ENCODE data around the gene PIPOX.

PIPOX gene, protein sequence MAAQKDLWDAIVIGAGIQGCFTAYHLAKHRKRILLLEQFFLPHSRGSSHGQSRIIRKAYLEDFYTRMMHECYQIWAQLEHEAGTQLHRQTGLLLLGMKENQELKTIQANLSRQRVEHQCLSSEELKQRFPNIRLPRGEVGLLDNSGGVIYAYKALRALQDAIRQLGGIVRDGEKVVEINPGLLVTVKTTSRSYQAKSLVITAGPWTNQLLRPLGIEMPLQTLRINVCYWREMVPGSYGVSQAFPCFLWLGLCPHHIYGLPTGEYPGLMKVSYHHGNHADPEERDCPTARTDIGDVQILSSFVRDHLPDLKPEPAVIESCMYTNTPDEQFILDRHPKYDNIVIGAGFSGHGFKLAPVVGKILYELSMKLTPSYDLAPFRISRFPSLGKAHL

GRCh38 chr17:29042679-29043538, at the start of gene PIPOX:
Gene PIPOX (plus strand): TSS chr17:29043141. CDS start chr17:29043226, 85 bp downstream.
- no peak for DNase-seq (ENCODE audit: low read depth)

GRCh38 chr17:28993645-28994426, 49.1 kb upstream of the PIPOX start:
- DNase-seq (ENCODE audit: low read depth) = no peak

DNA sequence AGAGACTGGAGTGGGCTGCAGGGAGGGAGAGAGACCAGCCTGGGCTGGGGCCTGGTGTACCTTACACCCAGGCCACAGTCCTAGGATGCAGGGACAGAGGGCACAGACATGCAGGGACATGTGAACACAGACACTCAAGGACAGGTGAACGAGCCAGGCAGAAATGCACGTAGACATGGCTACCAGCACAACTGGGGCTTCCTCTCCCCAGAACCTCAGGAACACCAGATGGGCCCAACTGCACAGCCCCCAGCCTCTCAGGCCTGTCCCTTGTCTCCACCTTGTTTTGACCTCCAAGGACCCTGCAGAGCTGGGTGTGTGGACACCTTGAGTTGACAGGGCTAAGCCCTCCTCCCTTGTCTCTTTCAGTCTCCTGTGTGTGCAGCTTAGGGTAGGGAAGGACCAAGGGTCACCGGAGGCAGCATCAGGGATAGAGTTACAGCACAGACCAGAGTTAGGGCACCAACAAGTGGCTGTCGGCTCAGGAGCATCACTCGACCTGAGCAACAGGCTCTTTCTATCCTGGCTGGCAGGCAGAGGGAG, 46.3 kb upstream of the PIPOX start:
- DNase-seq (ENCODE audit: low read depth) = no peak

GRCh38 chr17:28997806-28998205, 45.1 kb upstream of the PIPOX start:
- DNase-seq (ENCODE audit: low read depth) = no peak

DNA sequence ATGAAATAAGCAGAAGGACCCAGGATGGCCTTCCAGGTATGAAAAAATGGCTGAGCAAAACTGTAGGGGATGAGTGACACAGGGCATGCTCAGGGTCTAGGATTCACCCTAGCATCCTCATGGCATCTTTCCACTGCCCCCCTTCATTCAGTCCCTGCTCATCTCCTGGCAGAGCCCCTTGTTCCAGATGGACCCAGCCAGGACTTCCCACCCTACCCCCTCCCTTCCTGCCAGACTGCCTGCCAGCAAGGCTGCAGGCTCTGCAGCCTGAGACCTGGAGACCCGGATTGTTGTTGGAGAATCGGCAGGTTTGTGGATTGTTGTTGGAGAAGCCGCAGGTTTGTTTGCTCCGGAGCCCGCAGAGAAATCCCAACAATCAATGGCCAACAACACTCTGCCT, 43.7 kb upstream of the PIPOX start:
- no peak for DNase-seq (ENCODE audit: low read depth)

GRCh38 chr17:29000973-29001372, 42.0 kb upstream of the PIPOX start:
- no peak for DNase-seq (ENCODE audit: low read depth)

GRCh38 chr17:29002811-29003210, 40.1 kb upstream of the PIPOX start:
- no peak for DNase-seq (ENCODE audit: low read depth)

GRCh38 chr17:29003289-29003688, 39.7 kb upstream of the PIPOX start:
- DNase-seq (ENCODE audit: low read depth) = no peak

DNA sequence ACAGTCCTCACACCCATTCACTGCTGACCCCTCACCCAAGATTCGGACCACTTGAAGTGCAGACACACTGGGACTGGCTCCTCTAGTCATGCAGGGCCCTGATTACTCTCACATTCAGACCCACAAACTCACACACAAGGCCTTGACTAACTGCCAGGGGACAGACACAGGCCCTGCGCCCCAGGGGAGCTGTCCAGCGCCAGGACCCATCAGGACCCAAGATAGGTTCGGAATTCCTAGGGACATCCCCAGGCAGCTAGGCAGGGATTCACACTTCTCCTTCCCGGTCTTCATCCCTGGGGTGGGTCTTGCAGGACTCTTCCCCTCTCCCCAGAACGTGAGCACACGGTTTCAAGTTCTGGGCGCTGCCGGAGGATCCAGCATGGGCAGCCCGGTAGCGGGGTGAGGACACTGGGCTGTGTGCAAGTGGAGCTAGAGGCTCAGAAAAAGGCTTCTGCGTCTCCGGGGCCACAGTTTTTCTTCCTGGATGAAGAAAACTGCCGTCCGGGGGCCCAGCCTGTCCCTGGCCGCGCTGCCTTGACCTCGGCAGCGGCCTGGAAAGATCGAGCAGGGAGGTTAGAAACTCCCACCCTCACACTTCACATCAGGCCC, 38.8 kb upstream of the PIPOX start:
- no peak for DNase-seq (ENCODE audit: low read depth)

- peak; percentile 21 for DNase-seq (ENCODE audit: low read depth)
Measured at GRCh38 chr17:29005936-29006511, 36.9 kb upstream of the PIPOX start, which contains the start of gene SEZ6. Gene SEZ6 (minus strand): TSS chr17:29006033. CDS start chr17:29005869, 164 bp downstream.

- DNase-seq (ENCODE audit: low read depth) = no peak
Measured at GRCh38 chr17:29007456-29007855, 35.5 kb upstream of the PIPOX start.

DNA sequence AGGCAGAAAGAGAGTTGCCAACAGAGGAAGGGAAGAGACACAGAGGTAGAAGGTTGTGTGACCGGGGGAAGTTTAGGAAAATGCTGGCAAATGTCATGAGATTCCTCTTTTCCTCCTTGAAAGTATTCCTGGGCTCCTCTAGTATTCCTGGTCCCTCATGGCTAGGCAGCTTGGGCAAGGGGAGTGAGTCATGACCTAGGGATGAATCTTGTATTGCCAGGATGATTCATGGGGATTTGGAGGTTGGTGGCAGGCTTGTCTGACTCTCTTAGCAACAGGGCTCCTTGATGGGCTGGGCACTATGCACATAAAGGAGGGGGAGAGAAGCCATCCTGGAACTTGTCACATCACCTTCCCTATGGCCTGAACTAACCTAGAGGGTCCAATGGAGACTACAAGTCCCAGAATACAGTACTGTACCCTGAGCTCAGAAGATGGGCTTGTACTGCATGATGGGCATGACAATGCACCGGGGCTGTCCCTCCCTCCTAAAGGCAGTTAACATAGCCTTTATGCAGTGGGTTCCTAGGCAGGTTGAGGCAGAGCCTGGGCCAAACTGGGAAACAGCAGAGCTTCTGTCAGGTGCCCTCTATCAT, 35.0 kb upstream of the PIPOX start:
- peak; percentile 40 for DNase-seq (ENCODE audit: low read depth)

DNA sequence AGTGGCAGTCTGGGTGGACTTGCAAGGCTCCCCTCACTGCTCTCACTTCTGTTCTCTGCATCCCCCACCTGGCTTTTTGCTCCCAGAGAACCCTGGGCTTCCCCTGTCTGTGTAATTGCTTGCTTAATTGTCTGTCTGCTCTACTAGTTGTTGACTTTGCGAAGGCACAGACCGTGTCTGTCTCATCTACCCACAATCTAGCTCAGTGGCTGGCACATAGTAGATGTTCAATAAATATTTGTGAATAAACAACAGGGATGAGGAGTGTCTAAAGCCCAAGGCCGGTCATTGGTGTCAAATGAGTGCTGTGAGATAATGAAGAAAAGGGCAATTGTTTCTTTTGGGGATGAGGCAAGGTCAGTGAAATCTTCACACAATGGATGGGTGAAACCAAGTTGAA, 34.4 kb upstream of the PIPOX start:
- no peak for DNase-seq (ENCODE audit: low read depth)

- DNase-seq (ENCODE audit: low read depth) = no peak
Measured at GRCh38 chr17:29010129-29010528, 32.8 kb upstream of the PIPOX start.

DNA sequence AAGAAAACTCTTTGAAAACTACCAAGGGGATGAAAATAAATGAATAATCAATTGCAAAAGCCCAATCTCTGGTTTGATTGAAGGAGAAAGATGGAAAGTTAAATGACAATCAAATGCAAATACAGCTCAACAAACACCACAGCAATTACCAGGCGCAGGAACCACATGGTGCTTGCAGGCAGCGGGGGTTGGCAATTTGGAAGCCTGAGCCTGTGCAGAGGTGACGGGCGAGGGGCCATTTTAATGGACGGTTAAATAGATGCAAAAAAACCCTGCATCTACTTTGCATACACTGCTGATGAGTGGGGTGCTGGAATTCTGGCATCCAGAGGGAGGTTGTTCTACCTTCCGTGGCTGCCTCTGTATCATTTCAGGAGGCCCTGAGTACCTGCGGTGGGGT, 32.4 kb upstream of the PIPOX start:
- no peak for DNase-seq (ENCODE audit: low read depth)

DNA sequence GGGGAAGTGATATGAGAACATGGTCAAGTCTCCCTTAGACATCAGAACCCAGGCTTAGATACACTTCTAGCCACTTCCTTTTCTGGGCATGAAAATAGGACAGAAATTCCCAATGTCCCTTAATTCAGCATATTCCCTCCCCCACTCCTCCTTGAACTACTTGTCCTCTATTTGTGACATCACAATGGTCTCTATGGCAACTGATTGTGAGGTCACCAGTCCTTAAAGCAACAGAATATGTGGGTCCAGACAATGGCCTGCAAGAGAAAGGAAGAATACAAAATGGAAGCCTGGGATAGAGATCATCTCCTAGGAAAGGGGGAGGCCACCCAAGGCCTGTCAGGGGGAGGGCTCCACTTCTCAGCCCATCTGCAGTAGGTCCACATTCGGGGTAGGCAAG, 30.4 kb upstream of the PIPOX start:
- DNase-seq (ENCODE audit: low read depth) = no peak

- DNase-seq (ENCODE audit: low read depth) = no peak
Measured at GRCh38 chr17:29014716-29015115, 28.2 kb upstream of the PIPOX start.

DNA sequence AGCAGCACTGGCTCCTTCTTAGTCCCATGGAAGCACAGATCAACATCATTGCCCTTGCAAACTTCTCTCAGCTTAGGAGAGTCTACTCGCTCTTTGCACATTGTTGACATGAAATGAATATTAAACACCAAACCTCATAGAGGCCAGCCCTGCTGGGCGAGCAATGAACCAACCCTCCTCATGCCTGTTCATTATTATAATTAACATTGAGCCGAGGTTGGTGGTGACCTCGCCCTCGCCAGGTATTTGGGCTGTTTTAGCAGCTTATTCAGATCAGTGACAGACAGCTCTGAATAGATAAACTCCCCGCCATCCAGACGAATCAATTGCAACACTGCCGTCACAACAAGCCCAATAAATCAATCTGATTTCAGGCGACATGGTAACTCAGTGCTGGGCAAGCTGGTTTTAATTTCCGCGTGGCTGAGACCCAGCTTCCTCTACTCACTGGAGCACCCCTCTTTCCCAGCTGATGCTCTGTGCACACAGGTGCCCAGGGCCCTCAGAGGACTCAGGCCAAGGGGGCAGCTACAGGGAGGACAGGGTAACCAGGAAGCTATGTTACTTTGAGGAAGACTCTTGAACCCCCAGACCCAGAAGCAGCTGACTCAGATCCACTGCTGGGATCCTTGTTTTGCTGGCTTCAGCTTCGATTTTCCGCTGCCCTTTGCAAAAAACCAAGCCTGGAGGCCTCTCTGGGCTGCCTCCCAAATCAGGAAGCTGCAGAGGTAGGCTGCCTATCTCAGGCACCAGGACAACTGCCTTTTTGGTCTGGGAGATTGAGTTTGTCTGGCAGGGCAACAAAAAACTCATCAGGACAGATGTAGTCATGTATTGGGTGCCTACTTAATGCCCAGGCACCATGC, 26.4 kb upstream of the PIPOX start:
- no peak for DNase-seq (ENCODE audit: low read depth)

GRCh38 chr17:29018788-29019474, 24.0 kb upstream of the PIPOX start:
- DNase-seq (ENCODE audit: low read depth) = no peak
